GM12801 (cell line): Measurements from ENCODE around the gene RCBTB2.

Source experiments
- TF ChIP-seq, protein P1 (sequence below): IDR thresholded peaks from one replicate; pipeline ENCODE4 v1.5.1; 2011; ENCODE audit warnings: control low read depth; ENCODE audit not compliant: insufficient read length; ENCODE audit errors: extremely low read depth

RCBTB2 gene

DNA sequence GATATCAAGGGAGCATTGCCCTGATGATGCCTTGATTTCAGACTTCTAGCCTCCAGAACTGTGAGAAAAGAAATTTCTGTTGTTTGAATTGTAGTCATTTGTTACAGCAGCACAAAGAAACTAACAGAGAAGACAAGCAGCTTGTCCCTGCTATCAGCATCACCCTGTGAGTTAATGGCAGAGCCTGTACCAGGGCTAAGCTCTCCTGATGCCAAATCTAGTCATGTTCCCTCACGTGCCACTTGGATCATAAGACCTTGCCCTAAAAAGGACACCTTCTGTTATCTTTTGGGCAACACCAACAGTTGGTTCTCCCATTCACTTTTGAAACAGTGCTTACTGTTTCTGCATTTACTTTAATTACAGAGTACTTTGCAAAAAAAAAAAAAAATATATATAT, 14.8 kb downstream of the RCBTB2 start:
- TF ChIP-seq, protein P1, sequence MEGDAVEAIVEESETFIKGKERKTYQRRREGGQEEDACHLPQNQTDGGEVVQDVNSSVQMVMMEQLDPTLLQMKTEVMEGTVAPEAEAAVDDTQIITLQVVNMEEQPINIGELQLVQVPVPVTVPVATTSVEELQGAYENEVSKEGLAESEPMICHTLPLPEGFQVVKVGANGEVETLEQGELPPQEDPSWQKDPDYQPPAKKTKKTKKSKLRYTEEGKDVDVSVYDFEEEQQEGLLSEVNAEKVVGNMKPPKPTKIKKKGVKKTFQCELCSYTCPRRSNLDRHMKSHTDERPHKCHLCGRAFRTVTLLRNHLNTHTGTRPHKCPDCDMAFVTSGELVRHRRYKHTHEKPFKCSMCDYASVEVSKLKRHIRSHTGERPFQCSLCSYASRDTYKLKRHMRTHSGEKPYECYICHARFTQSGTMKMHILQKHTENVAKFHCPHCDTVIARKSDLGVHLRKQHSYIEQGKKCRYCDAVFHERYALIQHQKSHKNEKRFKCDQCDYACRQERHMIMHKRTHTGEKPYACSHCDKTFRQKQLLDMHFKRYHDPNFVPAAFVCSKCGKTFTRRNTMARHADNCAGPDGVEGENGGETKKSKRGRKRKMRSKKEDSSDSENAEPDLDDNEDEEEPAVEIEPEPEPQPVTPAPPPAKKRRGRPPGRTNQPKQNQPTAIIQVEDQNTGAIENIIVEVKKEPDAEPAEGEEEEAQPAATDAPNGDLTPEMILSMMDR, result no peak

DNA sequence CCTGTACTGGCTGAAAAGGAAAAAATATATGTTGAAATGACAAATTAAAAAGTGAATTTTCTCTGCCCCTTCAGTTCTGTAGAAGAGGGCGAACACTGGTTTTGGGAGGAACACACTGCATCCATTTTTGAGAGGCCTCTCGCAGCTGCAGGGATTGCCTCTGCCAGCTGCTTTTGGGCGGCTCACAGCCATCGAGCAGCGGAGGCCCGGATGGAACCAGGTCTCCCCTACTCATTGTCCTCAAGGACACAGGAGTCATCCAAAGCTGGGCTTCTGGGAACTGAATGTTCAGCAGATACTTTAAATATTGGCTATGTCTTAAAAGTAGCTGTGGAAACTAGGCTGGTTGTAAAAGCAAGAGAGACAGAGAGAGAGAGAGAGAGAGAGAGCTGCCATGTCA, 17.1 kb downstream of the RCBTB2 start:
- TF ChIP-seq, protein P1, result no peak

DNA sequence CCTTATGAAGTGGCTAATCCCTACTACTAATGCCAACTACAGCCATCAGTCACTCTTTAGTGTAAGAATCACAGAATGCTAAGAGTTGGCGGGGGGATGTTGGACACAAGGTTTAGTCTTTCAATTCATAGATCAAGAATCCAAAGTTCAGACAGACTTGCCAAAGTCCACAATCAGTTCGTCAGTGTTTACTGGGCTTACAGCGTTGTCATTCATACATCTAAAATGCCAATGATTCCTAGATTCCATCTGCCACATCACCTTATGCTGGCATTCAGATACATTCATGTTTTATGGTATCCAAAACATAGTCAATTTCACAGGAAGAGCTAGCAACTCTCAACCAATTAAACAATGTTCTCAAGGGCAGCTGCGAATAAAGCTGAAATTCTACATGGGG, 18.1 kb downstream of the RCBTB2 start:
- TF ChIP-seq, protein P1, result no peak

DNA sequence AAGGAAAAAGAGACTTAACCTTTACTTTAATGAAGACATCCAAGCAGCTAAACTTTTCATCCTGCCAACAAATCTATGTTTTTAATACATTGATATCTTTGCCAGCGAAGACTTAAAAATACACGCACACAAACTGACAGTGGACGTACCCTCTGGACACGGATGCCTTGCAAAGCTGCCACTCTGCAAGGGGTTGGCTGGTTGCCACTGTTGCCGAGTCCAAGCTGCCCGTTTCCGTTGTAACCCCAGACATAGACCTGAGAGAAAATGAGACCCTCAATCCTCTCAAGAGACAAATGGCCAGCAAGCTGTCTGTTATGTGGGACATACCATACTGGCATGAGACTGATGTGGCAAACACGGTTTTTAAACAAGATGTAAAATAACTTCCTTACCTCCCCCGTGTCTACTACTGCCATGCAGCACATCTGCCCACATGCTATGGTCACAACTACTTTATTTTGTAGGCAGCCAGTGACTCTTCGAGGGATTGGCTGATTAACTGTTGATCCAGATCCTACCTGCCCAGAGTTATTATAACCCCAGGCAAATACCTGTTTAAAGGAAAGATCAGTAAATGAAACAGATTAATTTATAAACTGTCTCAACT, 21.2 kb downstream of the RCBTB2 start:
- TF ChIP-seq, protein P1, result no peak

DNA sequence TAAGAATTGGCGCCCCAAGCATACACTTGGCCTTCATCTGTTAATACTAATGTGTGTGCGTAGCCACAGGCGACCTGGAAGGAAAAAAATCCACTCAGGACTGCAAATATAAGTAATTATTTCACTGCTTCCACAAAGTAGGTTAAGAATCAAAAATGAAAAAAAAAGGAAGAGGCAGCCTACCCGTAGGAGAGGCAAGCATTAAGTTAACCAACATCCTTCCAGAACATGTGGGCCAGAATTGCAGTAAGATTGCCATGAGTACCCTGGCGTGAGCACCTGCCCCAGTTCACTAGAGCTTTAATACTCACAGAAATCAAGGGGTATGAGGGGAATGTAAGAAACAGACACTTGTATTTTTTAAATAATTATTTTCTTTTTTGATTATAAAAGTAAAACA, 22.2 kb downstream of the RCBTB2 start:
- TF ChIP-seq, protein P1, result no peak

DNA sequence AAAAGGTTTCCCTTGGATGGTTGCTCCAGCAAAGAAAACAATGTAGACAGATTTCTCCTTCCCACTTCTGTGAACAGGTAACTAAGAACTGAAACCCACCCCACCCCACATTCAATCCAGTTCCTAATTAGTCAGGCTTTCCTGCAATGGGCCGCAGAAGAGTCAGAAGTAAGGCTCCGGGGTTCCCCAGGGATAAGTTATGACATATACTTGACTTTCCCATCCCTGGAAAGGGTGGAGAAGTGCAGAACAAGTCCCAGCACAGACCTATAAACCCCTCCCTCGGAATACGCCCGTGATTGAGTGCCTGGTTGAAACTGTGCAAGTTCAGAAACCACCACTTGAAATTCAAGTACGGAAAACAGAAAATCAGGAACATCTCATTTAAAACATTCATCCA, 24.9 kb downstream of the RCBTB2 start:
- TF ChIP-seq, protein P1, result no peak

DNA sequence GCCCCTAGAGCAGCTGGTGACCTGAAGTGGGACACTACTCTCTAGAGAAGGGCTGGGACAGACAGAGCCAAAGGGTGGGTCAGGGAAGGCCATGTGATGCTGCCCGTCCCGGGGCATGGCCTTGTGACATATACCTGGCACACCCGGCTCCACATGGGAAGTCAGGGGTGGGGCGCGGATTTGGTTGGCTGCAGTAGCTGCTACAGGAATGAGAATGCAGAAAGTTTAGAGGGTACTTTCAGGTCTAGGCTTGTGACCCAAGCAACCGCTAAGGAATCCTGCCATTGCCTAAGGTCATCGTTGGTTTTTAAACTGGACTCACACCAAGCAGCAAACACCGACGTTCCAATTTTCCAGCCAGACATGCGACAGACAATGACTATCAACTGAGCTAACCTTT, 25.9 kb downstream of the RCBTB2 start:
- TF ChIP-seq, protein P1, result no peak
